HS-5 (cell line): Measurements from ENCODE around the gene SLC17A2.
"Not testable (repeated sequence)": the region's sequence is repeated elsewhere in the genome, so short reads cannot be mapped to it uniquely, and the experiment has no call there.

Source experiments
- DNase-seq: peaks from one replicate; pipeline ENCODE4 v3.0.0-alpha.2; 2012; ENCODE audit warnings: low read depth

The SLC17A2 gene

DNA sequence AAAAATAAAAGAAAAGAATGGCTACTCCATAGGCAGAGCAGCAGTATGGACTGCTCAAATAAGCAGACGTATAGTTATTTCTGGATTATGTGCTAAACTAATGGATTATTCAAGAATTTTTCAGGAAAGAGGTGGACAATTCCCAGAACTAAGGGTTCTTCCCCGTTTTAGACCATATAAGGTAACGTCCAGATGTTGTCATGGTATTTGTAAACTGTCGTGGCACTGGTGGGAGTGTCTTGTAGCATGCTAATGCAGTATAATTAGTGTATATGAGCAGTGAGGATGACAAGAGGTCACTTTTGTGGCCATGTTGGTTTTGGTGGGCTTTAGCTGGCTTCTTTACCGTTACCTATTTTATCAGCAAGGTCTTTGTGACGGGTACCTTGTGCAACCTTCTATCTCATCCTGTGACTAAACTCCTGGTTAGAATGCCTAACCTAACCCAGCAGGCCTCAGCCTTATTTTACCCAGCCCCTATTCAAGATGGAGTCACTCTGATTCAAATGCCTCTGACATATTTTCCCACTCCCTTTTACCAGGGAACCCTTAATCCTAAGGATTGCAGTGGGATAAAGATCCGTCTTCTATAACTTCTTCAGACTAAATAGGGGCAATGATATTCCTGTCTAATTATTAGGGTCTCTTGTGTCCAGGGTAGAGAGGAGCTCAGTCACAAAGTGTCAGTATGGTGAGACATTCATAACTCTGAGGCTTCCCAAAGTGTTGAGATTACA, 21.0 kb upstream of the SLC17A2 start:
- no peak for DNase-seq

GRCh38 chr6:25950297-25950696, 19.8 kb upstream of the SLC17A2 start:
- no peak for DNase-seq

- DNase-seq = no peak
Measured at GRCh38 chr6:25949695-25950094, 19.2 kb upstream of the SLC17A2 start.

DNA sequence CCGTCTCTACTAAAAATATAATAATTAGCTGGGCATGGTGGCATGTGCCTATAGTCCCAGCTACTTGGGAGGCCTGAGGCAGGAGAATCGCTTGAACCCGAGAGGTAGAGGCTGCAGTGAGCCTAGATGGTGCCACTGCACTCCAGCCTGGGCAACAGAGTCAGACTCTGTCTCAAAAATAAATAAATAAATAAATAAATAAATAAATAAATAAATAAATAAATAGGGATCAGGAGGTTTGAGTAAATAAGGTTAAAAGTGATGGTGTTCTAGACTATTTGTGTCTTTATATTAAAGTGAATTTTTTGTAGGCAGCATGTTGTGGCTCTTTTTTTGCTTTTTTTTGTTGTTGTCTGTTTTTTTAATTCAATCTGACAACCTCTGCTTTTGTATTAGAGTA, 17.0 kb upstream of the SLC17A2 start:
- not testable (repeated sequence) for DNase-seq

DNA sequence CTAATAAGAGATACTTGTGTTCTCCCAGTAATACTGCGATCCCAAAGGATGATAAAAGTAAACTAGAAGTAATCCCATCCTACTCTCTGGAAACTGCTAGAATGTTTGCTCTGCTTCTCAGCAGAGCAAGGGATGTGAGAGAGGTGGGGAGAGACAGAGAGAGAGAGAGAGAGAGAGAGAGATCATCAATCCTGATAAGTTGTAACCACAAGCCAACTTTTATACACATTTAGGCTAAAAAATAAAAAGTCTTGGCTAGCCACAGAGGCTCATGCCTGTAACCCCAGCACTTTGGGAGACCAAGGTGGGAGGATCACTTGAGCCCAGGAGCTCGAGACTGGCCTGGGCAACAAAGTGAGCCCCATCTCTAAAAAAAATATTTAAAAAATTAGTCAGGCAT, 16.1 kb upstream of the SLC17A2 start:
- no peak for DNase-seq

DNA sequence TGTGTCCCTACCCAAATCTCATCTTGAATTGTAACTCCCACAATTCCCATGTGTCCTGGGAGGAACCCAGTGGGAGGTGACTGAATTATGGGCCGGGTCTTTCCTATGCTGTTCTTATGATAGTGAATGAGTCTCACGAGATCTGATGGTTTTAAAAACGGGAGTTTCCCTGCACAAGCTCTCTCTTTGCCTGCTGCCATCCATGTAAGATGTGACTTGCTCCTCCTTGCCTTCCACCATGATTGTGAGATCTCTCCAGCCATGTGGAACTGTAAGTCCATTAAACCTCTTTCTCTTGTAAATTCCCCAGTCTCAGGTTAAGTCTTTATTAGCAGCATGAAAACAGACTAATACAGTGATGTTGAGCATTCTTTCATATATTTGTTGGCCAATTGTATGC, 15.2 kb upstream of the SLC17A2 start:
- DNase-seq = not testable (repeated sequence)

GRCh38 chr6:25944688-25945574, 14.4 kb upstream of the SLC17A2 start:
- DNase-seq = no peak

DNA sequence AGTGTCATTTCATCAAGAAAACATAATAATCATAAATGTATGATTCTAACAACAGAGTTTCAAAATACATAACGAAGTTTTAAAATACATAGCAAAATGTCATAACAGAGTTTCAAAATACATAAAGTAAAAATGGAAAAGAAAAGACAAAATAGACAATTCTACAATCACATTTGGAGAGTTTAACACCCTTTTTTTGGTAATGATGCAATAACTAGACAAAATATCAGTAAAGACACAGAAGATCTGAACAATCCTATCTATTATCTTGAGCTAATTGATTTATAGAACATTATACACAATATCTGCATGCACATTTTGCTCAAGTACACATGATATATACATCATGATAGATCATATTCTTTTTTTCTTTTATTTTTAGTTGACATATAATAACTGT, 13.4 kb upstream of the SLC17A2 start:
- DNase-seq = no peak

GRCh38 chr6:25942561-25943147, 12.2 kb upstream of the SLC17A2 start:
- DNase-seq = no peak

DNA sequence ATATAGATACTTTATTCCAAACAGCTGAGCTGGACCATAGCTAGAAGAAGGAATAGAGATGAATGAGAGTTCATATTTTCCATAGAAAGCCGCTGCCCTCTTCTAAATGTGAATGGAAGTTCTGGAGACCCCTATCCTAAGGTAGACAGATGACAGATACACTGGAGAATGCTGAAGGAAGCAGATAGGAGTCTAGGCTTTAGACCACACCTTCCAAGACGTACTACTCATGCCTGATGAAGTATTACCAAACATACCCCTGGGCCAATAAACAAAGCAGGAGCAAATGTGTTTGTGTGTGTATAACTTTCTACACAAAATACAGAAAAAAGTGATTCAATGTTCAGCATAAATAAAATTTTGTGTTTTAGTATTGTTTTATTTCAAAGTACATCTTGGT, 9.1 kb upstream of the SLC17A2 start:
- no peak for DNase-seq

GRCh38 chr6:25935953-25936352, 5.5 kb upstream of the SLC17A2 start:
- DNase-seq = no peak

DNA sequence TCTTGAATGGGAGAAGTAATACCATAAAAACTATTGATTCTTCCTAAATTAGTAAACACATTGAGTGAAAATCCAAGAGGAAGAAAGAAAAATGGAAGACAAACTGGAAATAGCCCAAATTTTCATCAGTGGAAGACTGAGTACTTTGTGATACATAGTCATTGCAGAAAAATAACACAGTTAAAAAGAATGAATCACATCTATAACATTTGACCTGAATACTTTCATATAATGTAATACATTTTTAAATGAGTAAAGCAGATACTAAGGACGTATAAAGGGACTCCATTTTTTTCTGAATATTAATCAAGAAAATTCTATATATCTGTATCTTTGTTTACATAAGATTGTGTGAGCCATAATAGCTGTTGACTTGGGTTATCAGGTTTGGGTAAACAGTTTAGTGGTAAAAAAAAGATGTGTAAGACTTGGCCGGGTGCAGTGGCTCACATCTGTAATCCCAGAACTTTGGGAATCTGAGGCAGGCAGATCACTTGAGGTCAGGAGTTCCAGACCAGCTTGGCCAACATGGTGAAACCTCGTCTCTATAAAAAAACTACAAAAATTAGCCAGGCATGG, 4.3 kb upstream of the SLC17A2 start:
- DNase-seq = peak; percentile 32

- DNase-seq = no peak
Measured at GRCh38 chr6:25934156-25934555, 3.7 kb upstream of the SLC17A2 start.

DNA sequence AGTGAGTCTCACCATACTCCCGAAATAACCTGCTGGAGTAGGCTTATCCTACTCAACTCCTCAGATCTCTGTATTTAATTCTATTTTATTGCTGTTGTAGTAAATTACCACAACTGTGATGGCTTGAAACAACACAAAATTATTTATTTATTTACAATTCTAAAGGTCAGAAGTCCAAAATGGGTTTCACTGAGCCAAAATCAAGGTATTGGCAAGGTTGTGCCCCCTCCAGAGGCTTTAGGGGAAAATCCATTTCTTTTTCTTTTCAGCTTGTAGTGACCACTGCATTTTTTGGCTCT, 869 bp upstream of the SLC17A2 start:
- DNase-seq = no peak

DNA sequence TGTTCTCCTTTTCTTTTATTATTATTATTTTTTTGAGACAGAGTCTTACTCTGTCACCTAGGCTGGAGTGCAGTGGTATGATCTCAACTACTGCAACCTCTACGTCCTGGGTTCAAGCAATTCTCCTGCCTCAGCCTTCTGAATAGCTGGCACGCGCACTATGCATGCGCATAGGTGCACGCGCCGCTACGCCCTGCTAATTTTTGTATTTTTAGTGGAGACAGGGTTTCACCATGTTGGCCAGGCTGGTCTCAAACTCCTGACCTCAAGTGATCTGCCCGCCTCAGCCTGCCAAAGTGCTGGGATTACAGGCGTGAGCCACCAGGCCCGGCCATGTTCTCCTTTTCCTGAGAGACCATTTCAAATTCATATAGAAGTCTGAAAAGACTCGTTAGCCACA, 706 bp downstream of the SLC17A2 start:
- DNase-seq = not testable (repeated sequence)

GRCh38 chr6:25928562-25929324, 1.7 kb downstream of the SLC17A2 start:
- no peak for DNase-seq

GRCh38 chr6:25927756-25928216, 2.7 kb downstream of the SLC17A2 start:
- no peak for DNase-seq

GRCh38 chr6:25927178-25927577, 3.3 kb downstream of the SLC17A2 start:
- DNase-seq = no peak

GRCh38 chr6:25925876-25926275, 4.6 kb downstream of the SLC17A2 start:
- no peak for DNase-seq

DNA sequence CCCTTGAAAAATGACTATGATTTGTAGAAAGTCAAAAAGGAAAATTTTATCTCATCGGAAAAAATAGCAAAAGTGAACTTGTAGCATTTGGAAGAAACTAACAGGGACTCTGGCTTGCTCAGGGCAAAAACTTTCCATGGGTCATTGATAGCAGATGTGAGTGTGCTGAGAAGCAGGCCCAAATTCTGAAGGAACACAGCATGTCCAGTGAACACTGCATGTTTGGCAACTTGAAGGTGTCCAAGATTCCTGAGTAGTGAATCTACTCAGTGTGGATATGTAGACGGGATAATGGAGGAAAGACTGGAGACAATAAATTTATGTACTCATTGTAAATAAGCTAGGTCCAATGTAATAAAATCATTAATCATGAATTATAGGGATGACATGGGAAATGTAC, 8.2 kb downstream of the SLC17A2 start:
- DNase-seq = peak; percentile 34

- DNase-seq = no peak
Measured at GRCh38 chr6:25921525-25922203, 8.8 kb downstream of the SLC17A2 start.
